NCI-H69 (cell line): Measurements from ENCODE around the gene PPIF.

Experiments
- DNase-seq: peaks from one replicate; lab custom pipeline; 2025; lab: John Stamatoyannopoulos, UW

The PPIF gene

DNA sequence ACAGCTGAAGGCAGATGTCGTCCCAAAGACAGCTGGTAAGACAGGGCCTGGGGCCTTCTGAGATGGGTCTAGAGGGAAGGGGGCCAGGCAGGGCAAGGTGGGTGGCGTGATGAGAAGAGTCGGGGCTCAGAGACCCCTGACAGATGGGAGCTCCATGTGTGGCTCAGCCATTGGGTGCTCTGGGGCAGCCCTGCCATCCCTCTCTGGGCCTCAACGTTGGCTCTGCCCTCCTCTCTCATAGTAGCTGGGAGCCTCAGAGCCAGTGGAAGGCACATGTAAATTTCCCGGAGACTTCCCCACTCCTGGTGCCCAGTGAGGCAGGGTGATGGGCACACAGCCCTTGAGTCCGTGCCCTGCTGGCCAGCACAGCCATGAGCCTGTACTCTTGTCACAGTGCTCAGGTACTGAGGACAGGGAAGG lies 1.8 kb downstream of the PPIF start:
- no peak for DNase-seq

DNA sequence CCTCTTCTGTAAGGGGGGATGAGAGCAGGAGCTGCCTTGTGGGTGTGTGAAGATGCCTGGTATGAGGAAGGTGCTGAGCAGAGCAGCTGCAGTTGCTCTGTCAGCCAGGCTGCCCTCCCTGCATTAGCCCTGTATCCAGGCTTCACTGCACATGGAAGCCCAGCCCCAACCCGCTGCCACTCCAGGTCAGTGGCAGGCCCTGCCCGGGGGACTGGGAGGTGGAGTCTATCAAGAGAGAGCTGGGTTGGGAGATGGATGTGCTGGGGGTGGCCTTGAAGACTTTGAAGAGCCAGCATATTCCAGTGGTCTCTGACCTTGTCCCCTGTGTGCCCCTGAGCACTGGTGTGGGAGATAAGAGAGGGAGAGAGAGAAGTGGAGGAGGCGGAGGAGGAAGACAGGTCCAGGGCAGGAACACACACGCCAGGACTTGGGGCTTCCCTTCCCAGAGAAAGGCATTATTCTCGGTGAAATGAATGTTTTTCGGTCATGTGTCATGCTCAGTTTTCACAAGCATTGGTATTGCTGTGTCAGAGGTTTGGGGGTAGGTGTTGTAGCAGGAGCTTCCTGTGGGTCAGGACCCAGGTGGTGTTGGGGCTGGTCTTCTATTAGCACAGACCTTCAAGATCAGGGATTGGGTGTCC lies 2.6 kb downstream of the PPIF start:
- DNase-seq: no peak

DNA sequence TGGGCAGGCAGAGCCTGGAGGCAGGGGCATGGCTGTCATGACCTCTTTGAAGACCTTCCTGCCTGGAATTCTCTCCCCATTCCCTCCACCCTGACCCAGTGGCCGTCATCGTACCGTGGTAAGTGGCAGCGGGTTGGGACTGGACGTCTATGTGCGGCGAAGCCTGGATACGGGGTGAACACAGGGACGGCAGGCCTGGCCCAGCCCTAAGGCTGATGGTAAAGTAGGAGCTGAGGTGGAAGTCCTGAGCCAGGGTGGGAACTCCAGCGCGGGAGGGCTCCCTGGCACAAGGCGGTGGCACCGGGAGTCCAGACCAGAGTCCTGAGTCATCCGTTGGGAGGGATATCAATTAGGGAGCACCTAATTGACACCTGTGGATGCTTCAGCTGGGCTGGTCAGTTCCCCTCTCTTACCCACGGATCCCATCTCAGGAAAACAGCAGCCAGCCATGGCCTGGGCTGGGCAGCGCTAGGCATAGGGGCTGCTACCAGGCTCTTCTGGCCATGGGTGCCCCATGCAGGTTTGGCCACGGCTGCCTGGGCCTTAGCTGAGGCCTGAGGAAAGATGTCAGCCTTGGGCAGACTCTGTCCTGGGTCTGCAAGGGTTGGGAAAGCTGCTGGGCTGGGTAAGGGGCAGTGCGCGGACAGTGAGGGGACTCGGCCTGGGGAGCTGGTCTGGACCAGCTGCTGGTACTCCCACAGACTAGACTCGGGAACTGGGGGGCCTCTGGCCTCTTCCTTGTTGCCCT lies 3.3 kb downstream of the PPIF start:
- DNase-seq: no peak

DNA sequence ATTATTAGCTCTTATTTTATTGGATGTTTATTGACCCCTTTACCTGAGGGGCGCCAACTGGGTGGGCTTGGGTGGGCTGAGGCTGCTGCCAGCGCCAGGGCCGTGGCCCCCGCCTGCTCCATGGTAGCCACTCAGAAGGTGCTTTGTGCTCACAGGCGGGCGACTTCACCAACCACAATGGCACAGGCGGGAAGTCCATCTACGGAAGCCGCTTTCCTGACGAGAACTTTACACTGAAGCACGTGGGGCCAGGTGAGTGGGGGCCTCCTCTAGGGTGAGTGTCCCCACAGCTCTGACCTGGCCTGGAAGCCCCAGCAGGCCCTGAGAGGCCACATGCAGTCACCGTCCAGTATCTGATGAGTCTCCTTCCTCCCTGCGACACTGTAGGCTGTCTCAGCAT lies 4.1 kb downstream of the PPIF start:
- no peak for DNase-seq

DNA sequence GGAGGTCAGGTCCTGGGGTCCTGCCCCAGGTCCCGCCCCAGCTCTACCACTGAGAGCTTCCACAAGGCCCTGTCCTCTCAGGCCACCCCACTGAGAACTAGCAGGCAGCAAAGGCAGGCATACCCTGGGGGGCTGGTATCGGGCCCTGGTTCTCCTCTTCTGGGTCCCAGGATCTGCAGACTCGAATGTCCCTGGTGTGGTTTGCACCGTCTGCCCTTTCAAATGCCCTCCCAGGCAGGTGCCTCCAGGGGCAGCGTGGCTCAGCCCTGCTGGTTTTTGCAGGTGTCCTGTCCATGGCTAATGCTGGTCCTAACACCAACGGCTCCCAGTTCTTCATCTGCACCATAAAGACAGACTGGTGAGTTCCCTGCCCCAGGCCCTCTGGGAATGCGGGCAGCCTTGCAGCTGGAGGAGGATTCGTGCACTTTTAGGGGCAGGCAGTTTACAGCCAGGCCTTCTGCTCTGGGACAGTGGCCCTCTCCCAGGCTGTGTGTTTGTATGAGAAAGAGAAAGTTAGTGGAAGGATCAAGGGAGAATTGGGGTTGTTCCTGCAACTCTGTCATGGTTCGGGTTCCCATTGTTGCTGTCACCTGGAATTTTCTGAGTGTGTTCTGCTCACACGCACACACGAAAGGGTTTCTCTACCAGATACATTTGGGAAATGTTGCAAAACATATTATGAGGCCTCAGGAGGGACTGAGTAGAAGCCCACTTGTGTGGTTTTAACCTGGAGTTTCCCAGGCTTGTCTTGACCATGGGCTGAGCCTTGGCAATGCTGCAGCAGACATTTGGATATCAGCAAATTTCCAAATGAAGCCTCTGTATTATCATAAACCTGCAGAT lies 5.0 kb downstream of the PPIF start:
- DNase-seq: no peak

DNA sequence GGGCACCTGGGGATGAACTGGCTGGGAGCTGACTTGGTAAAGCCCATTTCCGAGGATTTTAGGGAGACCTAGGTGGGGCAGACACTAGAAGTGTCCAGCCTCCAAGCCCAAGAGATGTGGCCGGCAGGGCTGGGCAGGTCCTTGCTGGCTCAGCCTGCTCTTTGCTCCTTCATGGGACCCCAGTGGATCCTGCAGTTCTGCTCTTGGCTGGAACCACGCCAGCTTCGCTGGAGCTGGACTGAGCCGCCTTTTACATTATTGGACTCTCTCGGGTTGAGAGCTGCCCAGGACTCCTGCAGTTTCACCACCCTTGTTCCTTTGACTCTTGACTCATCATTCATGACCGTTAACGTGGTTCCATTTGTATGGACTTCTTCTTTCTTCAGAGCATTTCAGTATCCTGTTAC lies 5.7 kb downstream of the PPIF start:
- DNase-seq: no peak

DNA sequence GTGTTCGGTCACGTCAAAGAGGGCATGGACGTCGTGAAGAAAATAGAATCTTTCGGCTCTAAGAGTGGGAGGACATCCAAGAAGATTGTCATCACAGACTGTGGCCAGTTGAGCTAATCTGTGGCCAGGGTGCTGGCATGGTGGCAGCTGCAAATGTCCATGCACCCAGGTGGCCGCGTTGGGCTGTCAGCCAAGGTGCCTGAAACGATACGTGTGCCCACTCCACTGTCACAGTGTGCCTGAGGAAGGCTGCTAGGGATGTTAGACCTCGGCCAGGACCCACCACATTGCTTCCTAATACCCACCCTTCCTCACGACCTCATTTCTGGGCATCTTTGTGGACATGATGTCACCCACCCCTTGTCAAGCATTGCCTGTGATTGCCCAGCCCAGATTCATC lies 6.5 kb downstream of the PPIF start:
- DNase-seq: no peak

DNA sequence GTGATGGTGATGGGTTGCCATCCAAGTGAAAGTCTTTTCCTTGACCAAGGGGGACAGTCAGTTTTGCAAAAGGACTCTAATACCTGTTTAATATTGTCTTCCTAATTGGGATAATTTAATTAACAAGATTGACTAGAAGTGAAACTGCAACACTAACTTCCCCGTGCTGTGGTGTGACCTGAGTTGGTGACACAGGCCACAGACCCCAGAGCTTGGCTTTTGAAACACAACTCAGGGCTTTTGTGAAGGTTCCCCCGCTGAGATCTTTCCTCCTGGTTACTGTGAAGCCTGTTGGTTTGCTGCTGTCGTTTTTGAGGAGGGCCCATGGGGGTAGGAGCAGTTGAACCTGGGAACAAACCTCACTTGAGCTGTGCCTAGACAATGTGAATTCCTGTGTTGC lies 6.9 kb downstream of the PPIF start:
- no peak for DNase-seq

DNA sequence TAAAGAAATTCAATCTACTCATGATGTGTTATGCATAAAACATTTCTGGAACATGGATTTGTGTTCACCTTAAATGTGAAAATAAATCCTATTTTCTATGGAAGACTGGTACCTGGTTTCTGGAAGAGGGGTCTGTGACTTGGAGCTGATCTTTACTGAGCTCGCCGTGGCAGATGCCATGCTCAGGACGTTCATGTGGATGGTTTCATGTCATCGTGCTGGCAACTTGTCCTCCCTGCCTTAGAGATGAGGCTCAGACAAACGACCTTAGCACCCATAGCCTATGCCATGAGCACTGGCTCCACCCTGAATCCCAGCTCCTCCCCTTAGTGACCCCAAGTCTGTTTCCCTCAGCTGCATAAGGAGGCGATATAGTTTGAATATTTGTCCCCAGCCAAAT lies 7.3 kb downstream of the PPIF start:
- DNase-seq: no peak

DNA sequence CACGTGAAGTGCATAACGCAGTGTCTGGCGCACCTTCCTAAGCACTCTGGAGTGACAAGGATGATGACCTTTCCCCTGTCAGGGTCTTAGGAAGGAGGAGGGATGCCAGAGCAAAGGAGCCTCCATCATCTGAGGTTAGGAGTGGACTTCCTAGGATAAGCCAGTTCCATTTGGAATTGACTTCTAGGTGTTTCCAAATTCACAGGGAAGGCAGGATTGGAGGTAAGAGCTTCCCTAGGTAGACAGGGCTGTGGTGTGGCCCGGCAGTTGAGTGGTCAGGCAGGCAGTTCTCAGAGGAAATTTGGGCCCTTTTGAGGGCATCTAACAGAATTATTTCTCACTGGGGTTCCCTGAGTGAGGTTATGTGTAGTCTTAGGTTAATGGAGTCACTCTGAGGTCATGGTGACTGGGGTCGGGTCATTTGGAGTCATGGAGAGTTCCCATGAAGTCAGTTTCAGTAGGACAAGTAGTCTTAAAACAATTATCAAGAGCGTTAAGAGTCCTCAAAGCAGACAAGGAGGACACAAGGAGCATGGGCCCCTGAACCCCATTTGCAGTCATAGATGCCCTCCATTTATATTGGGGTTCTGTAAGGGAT lies 8.2 kb downstream of the PPIF start:
- DNase-seq: no peak

DNA sequence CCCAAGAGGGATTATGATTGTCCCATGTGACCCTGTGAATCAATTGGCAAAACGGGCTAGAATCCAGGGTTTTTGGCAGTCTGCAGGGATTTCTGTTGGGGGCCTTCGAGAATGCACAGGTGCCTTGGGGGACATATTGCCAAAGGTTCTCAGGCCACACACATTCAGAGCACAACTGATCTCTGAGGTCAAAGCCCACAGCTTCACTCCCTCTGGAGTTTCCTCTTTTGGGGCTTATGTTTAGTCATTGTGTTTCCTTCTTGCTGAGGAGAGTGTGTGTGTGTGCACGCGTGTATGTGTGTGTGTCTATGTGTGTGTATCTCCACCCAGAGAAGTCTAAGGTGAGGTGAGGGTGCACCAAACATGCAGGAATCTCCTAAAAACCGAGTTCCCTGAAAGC lies 8.8 kb downstream of the PPIF start:
- DNase-seq: no peak

DNA sequence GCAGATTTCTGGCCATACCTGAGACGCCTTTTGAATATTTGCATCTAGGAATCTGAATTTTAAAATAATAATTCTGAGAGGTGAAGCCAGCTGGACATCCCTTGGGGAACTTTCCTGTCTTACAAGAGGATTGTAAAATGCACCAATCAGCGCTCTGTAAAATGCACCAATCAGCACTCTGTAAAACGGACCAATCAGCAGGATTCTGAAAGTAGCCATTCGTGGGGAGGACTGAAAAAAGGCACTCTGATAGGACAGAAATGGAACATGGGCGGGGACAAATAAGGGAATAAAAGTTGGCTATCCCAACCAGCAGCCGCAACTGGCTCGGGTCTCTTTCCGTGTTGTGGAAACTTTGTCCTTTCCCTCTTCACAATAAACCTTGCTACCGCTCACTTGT lies 9.9 kb downstream of the PPIF start:
- no peak for DNase-seq

DNA sequence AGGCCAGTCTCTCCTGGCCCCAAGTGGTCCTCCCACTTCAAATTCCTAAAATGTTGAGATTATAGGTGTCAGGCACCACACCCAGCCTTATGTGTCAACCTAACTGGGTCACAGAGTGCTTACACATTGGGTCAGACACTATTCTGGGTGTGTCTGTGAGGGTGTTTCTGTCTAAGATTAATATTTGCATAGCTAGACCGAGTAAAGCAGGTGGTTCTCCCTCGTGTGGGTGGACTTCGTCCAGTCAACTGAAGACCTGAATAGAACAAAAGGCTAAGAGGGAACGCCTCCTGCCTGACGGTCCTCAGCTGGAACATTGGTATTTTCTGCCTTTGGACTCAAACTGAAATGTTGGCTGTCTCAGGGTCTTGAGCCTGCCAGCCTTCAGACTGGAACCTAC lies 11.5 kb downstream of the PPIF start:
- peak; percentile 55 for DNase-seq

DNA sequence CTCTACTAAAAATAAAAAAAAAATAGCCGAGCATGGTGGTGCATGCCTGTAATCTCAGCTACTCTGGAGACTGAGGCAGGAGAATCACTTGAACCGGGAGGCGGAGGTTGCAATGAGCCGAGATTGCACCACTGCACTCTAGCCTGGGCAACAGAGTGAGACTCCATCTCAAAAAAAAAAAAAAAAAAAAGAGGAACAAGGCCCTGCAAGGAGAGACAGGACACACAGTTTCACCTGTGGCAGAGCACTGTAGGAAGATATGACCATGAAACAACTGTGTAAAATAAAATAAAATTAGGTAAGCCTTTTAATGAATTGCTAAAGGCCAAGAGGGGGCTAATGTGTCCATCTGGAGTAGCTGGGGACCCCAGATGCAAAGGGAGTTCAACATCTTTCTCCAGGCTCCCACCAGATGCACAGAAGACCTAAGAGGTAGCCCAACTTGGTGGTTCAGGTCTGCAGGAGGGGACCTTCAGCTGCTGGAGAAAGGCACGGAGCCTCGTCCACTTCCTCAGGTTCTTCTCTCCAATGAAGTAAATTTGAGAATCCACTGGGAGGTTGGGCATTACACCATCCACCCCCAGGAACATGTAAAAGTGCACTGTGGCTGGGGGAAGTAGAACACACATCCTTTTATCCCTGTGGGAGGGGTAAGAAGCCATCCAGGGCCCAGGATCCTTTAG lies 12.7 kb downstream of the PPIF start:
- DNase-seq: no peak

DNA sequence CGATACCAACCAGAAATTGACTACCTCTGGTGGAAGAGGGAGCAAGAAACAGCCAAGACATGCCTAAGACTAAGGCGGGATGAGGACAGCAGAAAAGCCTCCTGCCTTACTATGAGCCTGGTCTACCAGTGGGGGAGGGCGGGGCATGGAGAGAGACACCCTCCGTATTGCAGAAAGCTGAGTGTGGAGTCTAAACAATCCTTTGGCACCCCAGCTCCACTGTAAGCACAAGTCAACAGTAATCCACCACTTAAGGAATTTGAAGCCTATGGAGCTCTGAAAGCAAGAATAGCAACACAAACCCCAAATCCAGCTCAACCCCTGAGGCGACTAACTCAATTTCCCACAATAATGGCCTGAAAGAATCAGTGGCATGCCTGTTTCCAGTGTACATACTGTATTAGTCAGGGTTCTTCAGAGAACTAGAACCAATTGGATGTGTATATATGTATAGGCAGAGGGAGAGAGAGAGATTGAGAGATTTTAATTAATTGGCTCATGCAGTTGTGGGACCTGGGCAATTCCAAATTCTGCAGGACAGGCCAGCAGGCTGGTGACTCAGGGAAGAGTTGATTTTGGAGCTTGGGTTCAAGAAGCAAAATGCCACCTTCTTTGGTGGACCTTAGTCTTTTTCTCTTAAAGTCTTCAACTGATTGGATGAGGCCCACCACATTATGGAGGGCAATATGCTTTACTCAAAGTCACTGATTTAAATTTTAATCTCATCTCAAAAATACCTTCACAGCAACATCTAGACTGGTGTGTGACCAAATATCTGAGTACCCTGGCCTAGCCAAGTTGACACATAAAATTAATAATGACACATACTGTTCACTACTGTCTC lies 13.5 kb downstream of the PPIF start:
- no peak for DNase-seq

DNA sequence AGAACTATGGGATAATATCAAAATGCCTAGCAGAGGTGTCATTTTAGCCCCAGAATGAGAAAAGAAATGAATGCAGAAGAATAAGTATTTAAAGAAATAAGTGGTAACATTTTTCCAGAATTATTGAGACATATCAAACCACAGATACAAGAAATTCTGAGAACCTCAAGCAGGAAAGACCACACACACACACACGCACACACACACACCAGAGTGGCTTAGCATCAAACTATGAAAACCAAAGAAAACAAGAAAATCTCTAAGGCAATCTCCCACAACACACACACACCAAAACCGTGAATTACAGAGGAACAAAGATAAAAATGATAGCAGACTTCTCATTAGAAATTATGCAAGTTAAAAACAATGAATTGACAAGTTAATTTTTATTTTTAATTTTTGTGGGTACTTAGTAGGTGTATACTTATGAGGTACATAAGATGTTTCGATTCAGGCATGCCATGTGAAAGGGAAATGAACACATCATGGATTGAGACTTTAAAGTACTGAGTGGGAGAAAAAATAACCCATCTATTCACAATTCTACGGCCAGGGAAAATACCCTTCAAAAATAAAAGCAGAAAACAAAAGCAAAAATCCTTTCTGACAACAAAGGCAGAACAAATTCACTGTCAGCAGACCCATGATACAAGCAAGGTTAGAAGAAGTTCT lies 14.6 kb downstream of the PPIF start:
- no peak for DNase-seq

DNA sequence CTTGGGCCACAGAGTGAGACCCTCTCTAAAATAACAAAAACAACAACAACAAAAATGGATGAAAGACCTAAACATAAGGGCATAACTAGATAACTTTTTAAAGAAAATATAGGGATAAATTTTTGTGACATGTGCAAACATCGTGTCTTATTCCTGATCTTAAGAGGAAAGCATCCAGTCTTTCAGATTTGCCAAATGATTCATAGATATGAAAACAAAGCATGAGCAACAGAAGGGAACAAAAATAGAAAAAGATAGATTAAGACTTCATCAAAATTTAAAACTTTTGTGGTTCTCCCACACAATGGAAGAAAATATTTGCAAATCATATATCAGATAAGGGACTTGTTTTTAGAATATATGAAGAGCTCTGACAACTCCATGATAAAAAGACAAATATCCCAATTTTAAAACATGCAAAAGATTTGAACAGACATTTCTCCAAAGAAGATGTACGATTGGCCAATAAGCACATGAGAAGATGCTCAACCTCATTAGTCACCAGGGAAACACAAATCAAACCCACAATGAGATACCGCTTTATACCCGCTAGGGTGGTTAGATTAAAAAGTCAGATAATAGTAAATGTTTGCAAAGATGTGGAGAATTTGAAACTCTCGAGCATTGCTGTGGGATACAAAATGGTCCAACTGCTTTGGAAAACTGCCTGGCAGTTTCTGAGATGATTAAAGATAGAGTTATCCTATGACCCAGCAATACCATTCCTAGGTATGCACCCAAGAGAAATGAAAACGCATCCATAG lies 20.3 kb downstream of the PPIF start:
- no peak for DNase-seq

DNA sequence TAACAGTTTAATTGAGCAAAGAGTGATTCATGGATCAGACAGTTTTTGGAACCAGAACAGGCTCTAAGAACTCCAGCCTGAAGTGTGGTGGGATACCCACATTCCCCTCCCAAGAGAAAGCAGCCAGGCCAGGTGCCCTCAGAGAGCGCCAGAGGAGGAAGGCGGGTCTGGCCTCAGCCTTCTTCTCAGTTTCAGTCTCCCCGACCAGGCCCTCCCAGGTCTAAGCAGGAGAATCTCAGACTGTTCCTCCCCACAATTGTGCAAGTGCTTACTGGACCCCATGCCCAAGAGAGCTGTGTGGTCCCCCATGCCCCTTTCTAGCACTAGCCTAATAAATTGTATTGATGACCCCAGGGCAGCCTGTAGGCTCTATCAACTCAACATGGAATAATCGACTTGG lies 25.6 kb downstream of the PPIF start:
- no peak for DNase-seq

DNA sequence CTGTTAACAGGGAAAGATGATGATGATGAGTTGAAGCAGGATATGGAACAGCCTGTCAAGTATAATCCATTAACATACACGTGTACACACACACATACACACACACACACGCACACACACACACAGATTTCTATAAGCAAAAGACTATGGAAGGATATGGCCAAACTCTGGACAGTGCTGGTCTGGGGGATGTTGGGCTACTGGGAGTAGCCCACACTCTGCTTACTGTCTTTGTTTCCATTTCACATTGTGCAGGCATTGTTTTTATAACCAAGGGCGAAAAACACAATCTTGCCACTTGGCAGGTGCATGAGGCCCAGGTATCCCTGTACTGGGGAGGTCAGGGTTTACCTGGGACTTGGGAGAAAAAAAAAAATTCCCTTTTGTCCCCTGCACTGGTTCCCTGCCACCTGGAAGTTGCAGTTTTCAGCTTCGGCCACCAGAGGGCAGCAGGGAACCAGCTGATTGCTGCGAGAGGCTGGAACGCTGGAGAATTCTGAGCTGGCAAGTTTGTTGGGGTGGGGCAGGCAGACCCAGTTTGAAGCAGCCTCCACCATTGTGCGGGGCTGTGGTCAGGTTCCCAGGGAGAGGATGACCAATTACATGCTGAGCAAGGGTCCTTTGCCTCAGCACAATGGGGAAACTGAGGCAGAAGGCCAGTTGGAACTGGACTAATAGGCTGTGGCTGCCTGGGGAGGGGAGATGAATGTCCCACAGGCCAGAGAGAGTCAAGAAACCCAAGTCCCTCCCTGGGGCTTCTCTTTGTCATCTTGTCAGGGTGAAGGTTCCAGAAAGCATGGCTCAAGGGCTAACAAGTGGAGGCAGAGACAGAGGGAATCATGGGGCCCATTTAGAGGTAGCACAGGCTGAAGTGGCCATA lies 27.3 kb downstream of the PPIF start:
- DNase-seq: peak; percentile 59
